D341Med (cell line): ENCODE measurements around the gene WDR90.

Source experiments
- DNase-seq: peaks from one replicate; pipeline ENCODE4 v3.0.0; 2012; ENCODE audit warnings: low spot score

The WDR90 gene

GRCh38 chr16:676913-677312 is 27.7 kb downstream of the WDR90 start:
- DNase-seq: no peak

GRCh38 chr16:677316-678190 is 28.4 kb downstream of the WDR90 start:
- DNase-seq: no peak

- no peak for DNase-seq
Observed at GRCh38 chr16:678209-678857, 29.2 kb downstream of the WDR90 start.

- peak; percentile 75 for DNase-seq
Observed at GRCh38 chr16:678858-679813, 30.0 kb downstream of the WDR90 start.

GRCh38 chr16:679814-680624 is 30.9 kb downstream of the WDR90 start, which contains the start of gene STUB1:
Gene STUB1, plus strand, starts transcription at chr16:680410. Its CDS starts 116 bp downstream, at chr16:680526.
- DNase-seq: peak; percentile 91

- no peak for DNase-seq
Observed at GRCh38 chr16:680625-680945, 31.4 kb downstream of the WDR90 start.

GRCh38 chr16:680967-681745 is 32.0 kb downstream of the WDR90 start:
- no peak for DNase-seq

- DNase-seq: no peak
Observed at GRCh38 chr16:681746-682427, 32.7 kb downstream of the WDR90 start.

GRCh38 chr16:682493-683395 is 33.6 kb downstream of the WDR90 start:
- DNase-seq: no peak

GRCh38 chr16:683396-684070 is 34.4 kb downstream of the WDR90 start:
- DNase-seq: no peak

- DNase-seq: peak; percentile 94
Observed at GRCh38 chr16:684071-684794, 35.1 kb downstream of the WDR90 start, which contains the start of gene JMJD8. Gene JMJD8, minus strand, starts transcription at chr16:684334. Its CDS starts 15 bp downstream, at chr16:684319.

- DNase-seq: no peak
Observed at GRCh38 chr16:684961-685696, 36.0 kb downstream of the WDR90 start.

- DNase-seq: no peak
Observed at GRCh38 chr16:685967-686366, 36.8 kb downstream of the WDR90 start.

GRCh38 chr16:686459-687260 is 37.5 kb downstream of the WDR90 start:
- no peak for DNase-seq

- no peak for DNase-seq
Observed at GRCh38 chr16:687499-687898, 38.3 kb downstream of the WDR90 start.
